ENCODE results near the gene BARHL2. TPM values are rescaled to one million over a fixed set of nuclear protein-coding genes. Genes with fewer than 3 reads are reported as not detected.
A peak's percentile ranks its signal among the peaks of the same experiment; 100 is the strongest.

BARHL2 gene
- not detected for total RNA-seq

GRCh38 chr1:90716552-90717355, at the start of gene BARHL2:
TSS of gene BARHL2 (minus strand) at chr1:90717302. CDS start at chr1:90717195, 107 bp downstream.
- H3K36me3 Mint-ChIP-seq (ENCODE audit: low read depth), result peaks cover 14% of the 10 kb centered on the region
- H3K4me3 Mint-ChIP-seq, result peak within 1 kb of the TSS; percentile 54
- peak; percentile 17 for DNase-seq
- H3K27me3 Mint-ChIP-seq, result peaks cover 73% of the 10 kb centered on the region
- intact Hi-C loops (cut with DNase I, micrococcal nuclease), result loop anchor here in 1 of 2 experiments (1.0 kb wide), 1 partner anchor 11 kb away; no protein-coding TSS in a partner anchor
- ChIA-PET CTCF (interaction anchor here (1.2 to 1.7 kb wide), 4 partner anchors 9 to 13 kb away, joined by 4 to 5 read pairs (median 4); no protein-coding TSS in a partner anchor), POLR2A (no interaction called here)
- peak within 1 kb of the TSS; percentile 47 for H3K27ac Mint-ChIP-seq
- peaks cover 25% of the 10 kb centered on the region for H3K4me1 Mint-ChIP-seq
- ATAC-seq, result no peak
- peaks cover 7% of the 10 kb centered on the region for H3K9me3 Mint-ChIP-seq (ENCODE audit: low read depth)

- H3K27me3 Mint-ChIP-seq, result peaks cover 39% of the 10 kb centered on the region
Measured at GRCh38 chr1:90763930-90764329, 46.8 kb upstream of the BARHL2 start.

GRCh38 chr1:90763506-90763905, 46.4 kb upstream of the BARHL2 start:
- no peak overlapping the region for H3K27ac Mint-ChIP-seq
- H3K9me3 Mint-ChIP-seq (ENCODE audit: low read depth), result no peaks in the 10 kb centered on the region
- ChIA-PET POLR2A (no interaction called here), CTCF (no interaction called here)
- no peak for DNase-seq
- intact Hi-C loops (cut with DNase I, micrococcal nuclease), result no loop called here
- H3K4me3 Mint-ChIP-seq, result no peak overlapping the region
- peaks cover 39% of the 10 kb centered on the region for H3K27me3 Mint-ChIP-seq
- ATAC-seq, result no peak
- H3K4me1 Mint-ChIP-seq, result peaks cover 4% of the 10 kb centered on the region
- H3K36me3 Mint-ChIP-seq (ENCODE audit: low read depth), result no peaks in the 10 kb centered on the region

More at GRCh38 chr1:90763930-90764329, 46.8 kb upstream of the BARHL2 start:
- H3K4me3 Mint-ChIP-seq, result no peak overlapping the region
- no peak overlapping the region for H3K27ac Mint-ChIP-seq
- ATAC-seq (no peak), DNase-seq (no peak)
- intact Hi-C loops (cut with DNase I, micrococcal nuclease), result no loop called here
- peaks cover 4% of the 10 kb centered on the region for H3K4me1 Mint-ChIP-seq
- H3K36me3 Mint-ChIP-seq (ENCODE audit: low read depth), result no peaks in the 10 kb centered on the region
- no peaks in the 10 kb centered on the region for H3K9me3 Mint-ChIP-seq (ENCODE audit: low read depth)
- CTCF ChIA-PET, result no interaction called here
- POLR2A ChIA-PET, result no interaction called here

- Mint-ChIP-seq H3K27ac (no peak overlapping the region), H3K4me3 (no peak overlapping the region), H3K4me1 (peaks cover 4% of the 10 kb centered on the region), H3K36me3 (ENCODE audit: low read depth) (no peaks in the 10 kb centered on the region), H3K27me3 (peaks cover 37% of the 10 kb centered on the region), H3K9me3 (ENCODE audit: low read depth) (no peaks in the 10 kb centered on the region)
- ATAC-seq (no peak), DNase-seq (no peak)
- intact Hi-C loops (cut with DNase I, micrococcal nuclease), result no loop called here
- CTCF ChIA-PET, result no interaction called here
- POLR2A ChIA-PET, result no interaction called here
Measured at GRCh38 chr1:90761781-90762589, 44.9 kb upstream of the BARHL2 start.

GRCh38 chr1:90761156-90761555, 44.1 kb upstream of the BARHL2 start:
- CTCF ChIA-PET, result no interaction called here

GRCh38 chr1:90753556-90753955, 36.5 kb upstream of the BARHL2 start:
- peaks cover 27% of the 10 kb centered on the region for H3K27me3 Mint-ChIP-seq
- DNase-seq (no peak), ATAC-seq (no peak)
- POLR2A ChIA-PET, result no interaction called here
- intact Hi-C loops (cut with DNase I, micrococcal nuclease), result no loop called here
- H3K4me1 Mint-ChIP-seq, result no peaks in the 10 kb centered on the region
- H3K27ac Mint-ChIP-seq, result no peak overlapping the region
- H3K4me3 Mint-ChIP-seq, result no peak overlapping the region
- H3K9me3 Mint-ChIP-seq (ENCODE audit: low read depth), result no peaks in the 10 kb centered on the region
- H3K36me3 Mint-ChIP-seq (ENCODE audit: low read depth), result no peaks in the 10 kb centered on the region
- CTCF ChIA-PET, result interaction anchor here (0.6 kb wide), 1 partner anchor 362 kb away, joined by 3 read pairs; no protein-coding TSS in a partner anchor

More at GRCh38 chr1:90761156-90761555, 44.1 kb upstream of the BARHL2 start:
- no peak for DNase-seq
- H3K36me3 Mint-ChIP-seq (ENCODE audit: low read depth), result no peaks in the 10 kb centered on the region
- peaks cover 4% of the 10 kb centered on the region for H3K4me1 Mint-ChIP-seq
- intact Hi-C loops (cut with DNase I, micrococcal nuclease), result no loop called here
- ATAC-seq, result no peak
- POLR2A ChIA-PET, result no interaction called here
- H3K27me3 Mint-ChIP-seq, result peaks cover 35% of the 10 kb centered on the region
- H3K27ac Mint-ChIP-seq, result no peak overlapping the region
- no peak overlapping the region for H3K4me3 Mint-ChIP-seq
- H3K9me3 Mint-ChIP-seq (ENCODE audit: low read depth), result no peaks in the 10 kb centered on the region

- no peak overlapping the region for H3K4me3 Mint-ChIP-seq
- intact Hi-C loops (cut with DNase I, micrococcal nuclease), result no loop called here
Measured at GRCh38 chr1:90748668-90749067, 31.6 kb upstream of the BARHL2 start.

GRCh38 chr1:90746857-90747256, 29.8 kb upstream of the BARHL2 start:
- H3K36me3 Mint-ChIP-seq (ENCODE audit: low read depth), result no peaks in the 10 kb centered on the region
- no peak for DNase-seq
- ATAC-seq, result no peak
- H3K4me1 Mint-ChIP-seq, result no peaks in the 10 kb centered on the region
- ChIA-PET CTCF (interaction anchor here (1.0 to 1.6 kb wide), 2 partner anchors 13 to 17 kb away, joined by 3 to 4 read pairs; no protein-coding TSS in a partner anchor), POLR2A (interaction anchor here (0.5 kb wide), 1 partner anchor 67 kb away, joined by 4 read pairs; no protein-coding TSS in a partner anchor)
- peaks cover 15% of the 10 kb centered on the region for H3K27me3 Mint-ChIP-seq
- intact Hi-C loops (cut with DNase I, micrococcal nuclease), result no loop called here
- no peak overlapping the region for H3K27ac Mint-ChIP-seq
- H3K4me3 Mint-ChIP-seq, result no peak overlapping the region
- no peaks in the 10 kb centered on the region for H3K9me3 Mint-ChIP-seq (ENCODE audit: low read depth)

More at GRCh38 chr1:90748668-90749067, 31.6 kb upstream of the BARHL2 start:
- no peaks in the 10 kb centered on the region for H3K4me1 Mint-ChIP-seq
- ATAC-seq, result no peak
- peaks cover 18% of the 10 kb centered on the region for H3K27me3 Mint-ChIP-seq
- ChIA-PET CTCF (no interaction called here), POLR2A (no interaction called here)
- H3K9me3 Mint-ChIP-seq (ENCODE audit: low read depth), result no peaks in the 10 kb centered on the region
- H3K36me3 Mint-ChIP-seq (ENCODE audit: low read depth), result no peaks in the 10 kb centered on the region
- H3K27ac Mint-ChIP-seq, result no peak overlapping the region
- DNase-seq, result no peak

GRCh38 chr1:90745972-90746371, 28.9 kb upstream of the BARHL2 start:
- no peaks in the 10 kb centered on the region for H3K9me3 Mint-ChIP-seq (ENCODE audit: low read depth)
- no peaks in the 10 kb centered on the region for H3K4me1 Mint-ChIP-seq
- H3K36me3 Mint-ChIP-seq (ENCODE audit: low read depth), result no peaks in the 10 kb centered on the region
- CTCF ChIA-PET, result interaction anchor here (0.6 kb wide), 1 partner anchor 472 kb away, joined by 3 read pairs; no protein-coding TSS in a partner anchor
- POLR2A ChIA-PET, result no interaction called here
- H3K27ac Mint-ChIP-seq, result no peak overlapping the region
- ATAC-seq, result no peak
- no peak for DNase-seq
- H3K27me3 Mint-ChIP-seq, result peaks cover 15% of the 10 kb centered on the region
- intact Hi-C loops (cut with DNase I, micrococcal nuclease), result no loop called here
- no peak overlapping the region for H3K4me3 Mint-ChIP-seq

GRCh38 chr1:90732136-90732535, 15.0 kb upstream of the BARHL2 start:
- Mint-ChIP-seq H3K27ac (no peak overlapping the region), H3K4me1 (peaks cover 27% of the 10 kb centered on the region), H3K27me3 (peaks cover 67% of the 10 kb centered on the region), H3K4me3 (no peak overlapping the region), H3K36me3 (ENCODE audit: low read depth) (no peaks in the 10 kb centered on the region), H3K9me3 (ENCODE audit: low read depth) (no peaks in the 10 kb centered on the region)
- no peak for DNase-seq
- CTCF ChIA-PET, result interaction anchor here (1.3 kb wide), 1 partner anchor 13 kb away, joined by 3 read pairs; no protein-coding TSS in a partner anchor
- ATAC-seq, result no peak
- intact Hi-C loops (cut with DNase I, micrococcal nuclease), result no loop called here
- POLR2A ChIA-PET, result no interaction called here

GRCh38 chr1:90731382-90732050, 14.4 kb upstream of the BARHL2 start:
- no peak overlapping the region for H3K4me3 Mint-ChIP-seq
- ATAC-seq, result no peak
- H3K4me1 Mint-ChIP-seq, result peaks cover 30% of the 10 kb centered on the region
- H3K9me3 Mint-ChIP-seq (ENCODE audit: low read depth), result no peaks in the 10 kb centered on the region
- no peak for DNase-seq
- no peak overlapping the region for H3K27ac Mint-ChIP-seq
- intact Hi-C loops (cut with DNase I, micrococcal nuclease), result loop anchor here in 1 of 2 experiments (2.0 kb wide), 1 partner anchor 103 kb away; no protein-coding TSS in a partner anchor
- POLR2A ChIA-PET, result interaction anchor here (0.7 kb wide), 1 partner anchor 1241 kb away, joined by 3 read pairs; no protein-coding TSS in a partner anchor
- H3K36me3 Mint-ChIP-seq (ENCODE audit: low read depth), result no peaks in the 10 kb centered on the region
- CTCF ChIA-PET, result interaction anchor here (1.3 to 2.5 kb wide), 2 partner anchors 10 to 13 kb away, joined by 3 to 26 read pairs; no protein-coding TSS in a partner anchor
- peaks cover 70% of the 10 kb centered on the region for H3K27me3 Mint-ChIP-seq
